ENCODE data around the gene OR2Y1. TPM values are rescaled to one million over a fixed set of nuclear protein-coding genes. Genes with fewer than 3 reads are reported as not detected.
A peak's percentile ranks its signal among the peaks of the same experiment; 100 is the strongest.
"Not testable (repeated sequence)": the region's sequence is repeated elsewhere in the genome, so short reads cannot be mapped to it uniquely, and the experiment has no call there.

The OR2Y1 gene
- total RNA-seq = not detected in 2 replicates
- long read RNA-seq = 0 reads

- H3K36me3 Mint-ChIP-seq (ENCODE audit: unreplicated experiment) = no peaks in the 10 kb centered on the region
- H3K27me3 Mint-ChIP-seq (ENCODE audit: unreplicated experiment) = peaks cover 10% of the 10 kb centered on the region
- no peak within 1 kb of the TSS for H3K4me3 Mint-ChIP-seq (ENCODE audit: unreplicated experiment)
Measured at GRCh38 chr5:180739958-180740357, at the start of gene OR2Y1. Gene OR2Y1, minus strand, starts transcription at chr5:180740058. Its CDS starts 0 bp downstream, at chr5:180740058.

DNA sequence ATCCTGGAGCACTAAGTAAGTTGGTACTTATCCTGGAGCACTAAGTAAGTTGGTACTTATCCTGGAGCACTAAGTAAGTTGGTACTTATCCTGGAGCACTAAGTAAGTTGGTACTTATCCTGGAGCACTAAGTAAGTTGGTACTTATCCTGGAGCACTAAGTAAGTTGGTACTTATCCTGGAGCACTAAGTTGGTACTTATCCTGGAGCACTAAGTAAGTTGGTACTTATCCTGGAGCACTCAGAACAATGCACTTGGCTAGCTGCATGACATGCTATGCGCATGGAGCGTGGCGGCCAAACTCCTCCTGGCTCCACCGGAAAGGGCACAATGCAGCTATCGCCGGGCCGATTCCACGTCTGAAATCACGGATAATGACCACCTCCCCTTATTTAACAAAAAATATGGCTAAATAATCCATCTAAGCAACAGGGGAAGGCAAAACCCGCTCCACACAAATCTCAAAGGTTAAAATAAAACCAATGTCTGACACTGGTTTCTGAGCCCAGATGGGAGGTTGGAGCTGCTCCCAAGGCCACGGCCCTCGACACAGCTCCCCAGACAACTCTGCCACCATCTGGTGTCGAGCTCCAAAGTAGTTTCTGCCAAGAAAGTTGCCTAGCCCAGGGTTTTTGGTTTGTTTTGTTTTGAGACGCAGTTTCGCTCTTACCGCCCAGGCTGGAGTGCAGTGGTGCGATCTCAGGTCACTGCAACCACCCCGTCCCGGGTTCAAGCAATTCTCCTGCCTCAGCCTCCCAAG lies 49.0 kb upstream of the OR2Y1 start:
- H3K27me3 Mint-ChIP-seq (ENCODE audit: unreplicated experiment); DNase-seq (ENCODE audit: extremely low spot score, unreplicated experiment); H3K9me3 Mint-ChIP-seq (ENCODE audit: unreplicated experiment); H3K4me3 Mint-ChIP-seq (ENCODE audit: unreplicated experiment): not testable (repeated sequence)
- Mint-ChIP-seq H3K36me3 (ENCODE audit: unreplicated experiment) (peaks cover 14% of the 10 kb centered on the region), H3K4me1 (ENCODE audit: unreplicated experiment) (peaks cover 66% of the 10 kb centered on the region), H3K27ac (ENCODE audit: unreplicated experiment) (peak overlapping the region; percentile 27)

More at GRCh38 chr5:180739958-180740357, at the start of gene OR2Y1:
- Mint-ChIP-seq H3K9me3 (ENCODE audit: unreplicated experiment) (no peaks in the 10 kb centered on the region), H3K27ac (ENCODE audit: unreplicated experiment) (no peak within 1 kb of the TSS), H3K4me1 (ENCODE audit: unreplicated experiment) (no peaks in the 10 kb centered on the region)
- DNase-seq (ENCODE audit: extremely low spot score, unreplicated experiment) = no peak
- TF ChIP-seq, protein P1, sequence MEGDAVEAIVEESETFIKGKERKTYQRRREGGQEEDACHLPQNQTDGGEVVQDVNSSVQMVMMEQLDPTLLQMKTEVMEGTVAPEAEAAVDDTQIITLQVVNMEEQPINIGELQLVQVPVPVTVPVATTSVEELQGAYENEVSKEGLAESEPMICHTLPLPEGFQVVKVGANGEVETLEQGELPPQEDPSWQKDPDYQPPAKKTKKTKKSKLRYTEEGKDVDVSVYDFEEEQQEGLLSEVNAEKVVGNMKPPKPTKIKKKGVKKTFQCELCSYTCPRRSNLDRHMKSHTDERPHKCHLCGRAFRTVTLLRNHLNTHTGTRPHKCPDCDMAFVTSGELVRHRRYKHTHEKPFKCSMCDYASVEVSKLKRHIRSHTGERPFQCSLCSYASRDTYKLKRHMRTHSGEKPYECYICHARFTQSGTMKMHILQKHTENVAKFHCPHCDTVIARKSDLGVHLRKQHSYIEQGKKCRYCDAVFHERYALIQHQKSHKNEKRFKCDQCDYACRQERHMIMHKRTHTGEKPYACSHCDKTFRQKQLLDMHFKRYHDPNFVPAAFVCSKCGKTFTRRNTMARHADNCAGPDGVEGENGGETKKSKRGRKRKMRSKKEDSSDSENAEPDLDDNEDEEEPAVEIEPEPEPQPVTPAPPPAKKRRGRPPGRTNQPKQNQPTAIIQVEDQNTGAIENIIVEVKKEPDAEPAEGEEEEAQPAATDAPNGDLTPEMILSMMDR (IDR thresholded peaks at IDR 0.05) = no peak

- peaks cover 12% of the 10 kb centered on the region for H3K36me3 Mint-ChIP-seq (ENCODE audit: unreplicated experiment)
- H3K9me3 Mint-ChIP-seq (ENCODE audit: unreplicated experiment) = no peaks in the 10 kb centered on the region
- H3K4me3 Mint-ChIP-seq (ENCODE audit: unreplicated experiment) = peak overlapping the region; percentile 44
- TF ChIP-seq, protein P1 (IDR thresholded peaks at IDR 0.05) = no peak
- H3K4me1 Mint-ChIP-seq (ENCODE audit: unreplicated experiment) = peaks cover 67% of the 10 kb centered on the region
- peak; percentile 87 for DNase-seq (ENCODE audit: extremely low spot score, unreplicated experiment)
- H3K27me3 Mint-ChIP-seq (ENCODE audit: unreplicated experiment) = no peaks in the 10 kb centered on the region
- peak overlapping the region; percentile 98 for H3K27ac Mint-ChIP-seq (ENCODE audit: unreplicated experiment)
Measured at GRCh38 chr5:180787711-180788431, 48.0 kb upstream of the OR2Y1 start.

DNA sequence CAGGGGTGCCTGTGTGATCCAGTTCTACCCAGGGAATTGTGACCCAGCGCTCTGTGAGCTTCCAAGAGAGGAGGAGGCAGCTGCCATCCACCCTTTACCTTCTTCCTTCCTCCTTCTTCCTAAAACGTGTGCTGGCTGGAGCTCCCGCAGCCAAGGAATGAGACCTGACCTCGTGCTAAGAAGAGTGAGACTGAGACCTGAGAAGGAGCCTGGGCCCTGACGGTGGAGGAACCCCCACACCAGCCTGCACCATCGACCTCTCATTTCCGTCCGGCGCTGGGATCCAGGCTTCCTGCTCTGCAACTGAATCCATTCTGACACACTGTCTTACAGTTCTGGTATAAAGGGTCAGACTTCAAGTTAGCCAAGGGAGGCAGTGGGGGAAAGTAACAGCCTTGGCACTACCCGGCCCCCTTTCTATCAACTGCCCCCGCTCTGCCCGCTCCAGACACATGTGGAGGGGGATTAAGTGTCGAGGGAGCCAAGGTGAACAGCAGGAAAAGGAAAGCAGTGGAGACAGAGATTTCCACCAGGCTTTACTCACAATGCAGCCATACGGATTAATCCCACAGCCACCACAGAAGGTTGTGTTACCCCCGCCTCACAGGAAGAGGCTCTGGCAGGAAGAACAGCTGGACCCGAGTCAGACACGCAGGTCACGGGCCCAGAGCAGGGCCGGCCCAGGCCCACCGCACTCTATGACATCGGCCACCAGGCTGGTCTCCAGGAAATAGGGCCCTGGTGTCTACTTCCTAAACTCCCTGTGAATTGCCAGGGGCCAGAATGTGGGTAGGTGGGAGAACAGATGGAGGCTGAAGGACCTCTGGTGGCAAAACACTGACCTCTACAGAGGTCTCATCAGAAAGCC lies 46.9 kb upstream of the OR2Y1 start:
- peaks cover 68% of the 10 kb centered on the region for H3K4me1 Mint-ChIP-seq (ENCODE audit: unreplicated experiment)
- H3K9me3 Mint-ChIP-seq (ENCODE audit: unreplicated experiment) = no peaks in the 10 kb centered on the region
- H3K4me3 Mint-ChIP-seq (ENCODE audit: unreplicated experiment) = peak overlapping the region; percentile 56
- TF ChIP-seq, protein P1 (IDR thresholded peaks at IDR 0.05) = no peak
- H3K36me3 Mint-ChIP-seq (ENCODE audit: unreplicated experiment) = peaks cover 9% of the 10 kb centered on the region
- DNase-seq (ENCODE audit: extremely low spot score, unreplicated experiment) = no peak
- H3K27ac Mint-ChIP-seq (ENCODE audit: unreplicated experiment) = peak overlapping the region; percentile 98
- no peaks in the 10 kb centered on the region for H3K27me3 Mint-ChIP-seq (ENCODE audit: unreplicated experiment)

DNA sequence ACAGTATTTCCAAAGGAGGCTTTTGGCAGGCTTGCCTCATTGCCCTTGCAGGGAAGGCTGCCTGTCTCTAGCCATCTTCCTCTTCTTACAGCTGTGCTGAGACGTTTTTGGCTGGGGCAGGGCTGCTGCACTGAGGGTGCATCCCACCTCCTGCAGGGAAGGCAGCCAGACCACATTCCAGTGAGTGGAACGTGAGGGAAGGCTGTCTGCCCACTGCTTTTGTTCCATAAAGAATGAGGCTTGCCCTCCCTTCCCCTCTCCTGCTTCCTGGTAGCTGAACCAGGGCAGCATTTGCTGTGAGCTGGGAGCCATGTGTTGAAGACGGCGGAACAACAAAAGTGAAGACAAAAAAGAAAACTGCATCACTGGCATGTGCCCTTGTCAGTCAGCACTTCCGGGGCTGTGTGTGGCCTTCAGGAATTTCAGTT lies 46.0 kb upstream of the OR2Y1 start:
- peak overlapping the region; percentile 56 for H3K4me3 Mint-ChIP-seq (ENCODE audit: unreplicated experiment)
- H3K9me3 Mint-ChIP-seq (ENCODE audit: unreplicated experiment) = no peaks in the 10 kb centered on the region
- DNase-seq (ENCODE audit: extremely low spot score, unreplicated experiment) = peak; percentile 88
- TF ChIP-seq, protein P1 (IDR thresholded peaks at IDR 0.05) = no peak
- no peaks in the 10 kb centered on the region for H3K27me3 Mint-ChIP-seq (ENCODE audit: unreplicated experiment)
- H3K27ac Mint-ChIP-seq (ENCODE audit: unreplicated experiment) = peak overlapping the region; percentile 98
- peaks cover 68% of the 10 kb centered on the region for H3K4me1 Mint-ChIP-seq (ENCODE audit: unreplicated experiment)
- peaks cover 4% of the 10 kb centered on the region for H3K36me3 Mint-ChIP-seq (ENCODE audit: unreplicated experiment)
